GM12892 (cell line): Measurements from ENCODE around the gene CFAP206.

ENCODE experiments used
- POLR2A ChIP-seq: IDR thresholded peaks from 2 replicates; pipeline ENCODE4 v1.6.1; 2011; ENCODE audit warnings: low read depth, low read length, control low read depth
- POLR2AphosphoS5 ChIP-seq: IDR thresholded peaks from 2 replicates; pipeline ENCODE4 v1.6.1; 2011; ENCODE audit warnings: low read depth, low read length, control low read depth

GRCh38 chr6:87494761-87495422 is 87.1 kb downstream of the CFAP206 start:
- TF ChIP-seq POLR2AphosphoS5 (no peak), POLR2A (no peak)
